H1 (cell line): ENCODE data around the gene NCCRP1.

Source experiments
- BCL11A ChIP-seq, 2 experiments: IDR thresholded peaks; one replicate each; pipeline ENCODE4 v1.6.1; 2011; ENCODE audit warnings: low read depth in 2 of 2, low read length in 2 of 2, mild to moderate bottlenecking in 2 of 2
- EP300 ChIP-seq, 2 experiments: IDR thresholded peaks; 1 replicate in 1 of 2; 2 replicates in 1 of 2; pipeline ENCODE4 v1.6.1; 2011 to 2012; ENCODE audit warnings: low read depth in 2 of 2, low read length in 2 of 2, mild to moderate bottlenecking in 2 of 2, borderline replicate concordance in 1 of 2, inconsistent platforms in 1 of 2, moderate library complexity in 1 of 2
- KDM1A ChIP-seq: fragments of 200-600, 300-600 bp; sonication (generic); IDR thresholded peaks from 2 replicates; pipeline ENCODE4 v1.7.1; 2016; ENCODE audit warnings: mild to moderate bottlenecking, low read length, borderline replicate concordance
- RBBP5 ChIP-seq: IDR thresholded peaks from 2 replicates; pipeline ENCODE4 v1.7.1; 2012; ENCODE audit warnings: low read depth, mild to moderate bottlenecking, inconsistent platforms, low read length, moderate library complexity, borderline replicate concordance

GRCh38 chr19:39150807-39151600 lies 45.8 kb upstream of the NCCRP1 start:
- TF ChIP-seq KDM1A (no peak), RBBP5 (no peak), EP300 (IDR thresholded peaks at IDR 0.05; ENCODE audit: borderline replicate concordance in 1 of 2, low read depth in 2 of 2, low read length in 2 of 2) (no peak), BCL11A (IDR thresholded peaks at IDR 0.05; ENCODE audit: low read depth in 2 of 2, low read length in 2 of 2) (no peak)
